Activated naive CD8-positive, alpha-beta T cell treated with anti-CD3 and anti-CD28 coated beads, Interleukin-2, amount 50 U/mL, for 16 hours (primary cell): ENCODE results near the gene LMNB1.
A peak's percentile ranks its signal among the peaks of the same experiment; 100 is the strongest.
"Not testable (repeated sequence)": the region's sequence is repeated elsewhere in the genome, so short reads cannot be mapped to it uniquely, and the experiment has no call there.

ENCODE experiments used
- DNase-seq: peaks from one replicate; pipeline ENCODE4 v3.0.0-alpha.2; 2020; ENCODE audit warnings: low read depth, low spot score

LMNB1 gene

DNA sequence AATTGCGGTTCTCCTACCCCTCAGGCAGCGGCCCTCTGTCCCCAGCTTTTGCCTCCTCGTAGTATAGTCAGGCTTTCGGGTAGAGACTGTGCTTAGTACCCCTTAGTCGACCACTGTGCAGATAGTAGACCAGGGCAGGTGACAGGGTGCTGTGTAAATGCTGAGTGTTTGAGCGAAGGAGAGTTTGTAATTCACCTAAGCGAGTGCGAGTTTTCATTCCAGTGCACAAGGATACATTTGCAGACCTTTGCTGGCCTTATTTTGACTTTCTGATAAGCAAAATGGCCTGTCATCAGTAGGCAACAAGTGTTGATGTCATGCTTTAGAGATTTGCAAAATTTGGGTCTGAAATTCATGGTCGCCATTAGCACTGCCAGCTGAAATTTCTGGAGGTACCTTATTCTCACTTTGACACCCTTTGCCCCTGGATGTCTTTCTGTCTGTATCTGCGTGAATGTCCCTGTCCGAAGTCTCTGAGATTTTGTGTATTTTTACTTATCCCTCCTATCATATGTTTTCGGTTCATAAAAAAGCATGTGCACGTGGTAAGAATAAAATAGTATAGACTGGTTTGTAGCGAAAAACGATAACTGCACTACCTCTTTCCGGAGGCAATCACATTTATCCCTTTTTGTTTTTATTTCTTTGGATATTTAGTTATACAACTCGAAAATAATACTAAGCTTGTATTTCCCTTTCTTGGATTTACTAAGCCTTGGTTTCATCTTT, 1.9 kb downstream of the LMNB1 start:
- no peak for DNase-seq

DNA sequence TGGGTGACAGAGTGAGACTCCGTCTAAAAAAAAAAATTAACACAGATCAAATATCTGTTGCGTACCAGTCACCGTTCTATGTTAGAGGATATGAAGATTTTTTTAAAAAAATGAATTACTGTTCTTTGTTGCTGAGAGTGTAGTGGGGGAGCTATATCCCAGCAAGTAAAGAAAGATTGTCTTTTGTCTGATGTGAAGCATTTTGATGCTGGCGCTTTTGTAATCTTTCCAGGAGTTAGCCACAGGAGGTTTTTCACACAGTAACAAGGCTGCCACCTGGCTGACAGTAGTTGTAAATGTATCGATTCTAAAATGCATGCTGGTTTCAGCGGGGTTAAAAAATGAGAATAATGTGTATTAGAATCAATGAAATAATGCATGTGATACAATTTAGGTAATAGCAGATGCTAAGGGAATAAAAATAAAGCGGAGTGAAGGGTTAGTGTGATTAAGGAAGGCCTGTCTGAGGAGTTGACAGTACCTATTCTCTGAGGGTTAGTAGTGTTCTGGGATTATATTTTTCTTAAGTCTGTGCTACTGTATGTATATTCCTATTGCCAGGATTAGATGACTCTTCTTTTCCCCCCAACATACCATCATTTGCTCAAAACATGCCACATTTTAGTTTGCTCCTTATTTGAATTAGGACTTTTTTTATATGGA, 3.4 kb downstream of the LMNB1 start:
- DNase-seq: peak; percentile 13

DNA sequence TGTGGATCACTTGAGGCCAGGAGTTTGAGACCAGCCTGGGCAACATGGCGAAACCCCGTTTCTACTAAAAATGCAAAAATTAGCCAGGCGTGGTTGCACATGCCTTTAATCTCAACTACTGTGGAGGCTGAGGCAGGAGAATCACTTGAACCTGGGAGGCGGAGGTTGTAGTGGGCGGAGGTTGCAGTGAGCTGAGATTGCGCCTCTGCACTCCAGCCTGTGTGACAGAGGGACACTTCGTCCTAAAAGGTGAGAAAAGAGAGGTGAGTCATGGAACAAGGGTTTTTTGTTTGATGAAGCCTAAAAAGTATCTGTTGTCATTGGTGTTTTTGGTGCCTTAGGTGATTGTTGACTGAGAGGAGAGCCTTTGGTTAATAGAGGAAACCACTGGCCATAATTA, 11.5 kb downstream of the LMNB1 start:
- not testable (repeated sequence) for DNase-seq

DNA sequence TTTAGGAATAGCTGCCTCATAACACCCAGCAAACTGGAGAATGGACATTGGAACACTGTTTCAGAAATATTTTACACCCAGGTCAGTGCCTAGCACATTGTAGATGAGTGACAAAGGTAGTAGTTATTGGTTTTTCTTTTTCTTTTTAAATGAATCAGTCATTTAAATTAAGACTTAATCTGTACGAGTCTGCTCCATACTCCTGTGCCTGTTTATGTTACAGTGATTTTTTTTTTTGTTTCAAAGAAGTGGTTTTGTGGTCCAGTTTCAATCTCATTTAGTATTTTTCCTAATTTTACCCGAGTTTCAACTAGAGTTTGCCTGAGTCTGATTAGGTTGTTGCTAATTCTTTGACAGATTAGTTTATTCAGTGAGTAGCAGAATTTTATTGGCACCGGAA, 16.2 kb downstream of the LMNB1 start:
- DNase-seq: no peak

DNA sequence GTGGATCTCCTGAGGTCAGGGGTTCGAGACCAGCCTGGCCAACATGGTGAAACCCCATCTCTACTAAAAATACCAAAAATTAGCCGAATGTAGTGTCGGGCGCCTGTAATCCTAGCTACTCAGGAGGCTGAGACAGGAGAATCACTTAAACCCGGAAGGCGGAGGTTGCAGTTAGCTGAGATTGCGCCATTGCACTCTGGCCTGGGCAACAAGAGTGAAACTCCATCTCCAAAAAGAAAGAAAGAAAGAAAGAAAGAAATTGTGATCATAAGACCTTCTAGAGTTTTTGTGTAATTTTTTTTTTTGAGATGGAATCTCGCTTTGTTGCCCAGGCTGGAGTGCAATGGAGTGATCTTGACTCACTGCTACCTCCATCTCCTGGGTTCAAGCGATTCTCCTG, 16.7 kb downstream of the LMNB1 start:
- DNase-seq: not testable (repeated sequence)

DNA sequence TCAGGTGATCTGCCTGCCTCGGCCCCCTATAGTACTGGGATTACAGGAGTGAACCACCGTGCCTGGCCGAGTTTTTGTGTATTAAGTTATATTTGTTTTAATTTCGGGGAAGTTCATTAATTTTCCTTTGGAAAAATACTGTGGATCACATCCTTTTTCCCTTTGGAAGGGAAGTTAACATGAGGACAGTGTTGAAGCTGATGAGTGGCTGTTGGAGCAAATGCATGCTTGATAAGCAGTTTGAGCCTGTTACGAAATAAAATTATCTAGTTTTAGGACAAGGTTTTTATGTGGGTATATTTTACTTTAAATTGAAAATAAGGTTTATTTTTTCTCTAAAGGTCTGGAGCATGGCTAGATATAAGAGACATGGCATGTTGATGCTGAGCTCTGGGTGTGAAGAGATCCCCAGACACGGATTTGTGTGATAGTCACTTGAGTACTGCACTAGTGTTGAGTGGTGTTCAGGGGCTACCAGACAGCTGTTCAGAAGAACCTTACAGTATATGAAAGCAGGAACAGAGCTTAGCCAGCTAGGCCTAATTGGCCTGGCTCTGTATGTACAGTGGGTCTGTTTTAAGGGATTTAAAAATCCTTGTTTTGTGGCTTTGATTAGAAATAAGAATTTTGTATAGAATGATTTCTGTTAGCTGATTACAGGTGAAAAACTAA, 17.4 kb downstream of the LMNB1 start:
- no peak for DNase-seq

DNA sequence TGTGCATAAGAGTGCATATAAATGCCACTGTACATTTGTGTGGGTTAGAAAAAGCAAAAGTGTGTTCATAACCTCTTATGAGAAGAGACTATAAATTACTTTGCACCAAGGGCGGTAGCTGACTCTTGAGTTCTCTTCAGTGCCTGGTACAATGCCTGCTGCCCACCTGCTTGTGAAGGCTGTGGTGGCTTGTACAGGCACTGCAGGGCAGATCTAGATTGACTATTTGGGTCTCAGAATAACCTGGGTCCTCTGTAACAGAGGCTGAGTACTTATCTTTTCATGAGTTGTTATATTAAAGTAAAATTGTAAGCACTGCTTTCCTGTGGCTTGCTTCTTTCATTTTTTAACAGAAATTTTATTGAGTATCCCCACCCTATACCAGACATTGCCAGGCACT, 22.8 kb downstream of the LMNB1 start:
- no peak for DNase-seq

DNA sequence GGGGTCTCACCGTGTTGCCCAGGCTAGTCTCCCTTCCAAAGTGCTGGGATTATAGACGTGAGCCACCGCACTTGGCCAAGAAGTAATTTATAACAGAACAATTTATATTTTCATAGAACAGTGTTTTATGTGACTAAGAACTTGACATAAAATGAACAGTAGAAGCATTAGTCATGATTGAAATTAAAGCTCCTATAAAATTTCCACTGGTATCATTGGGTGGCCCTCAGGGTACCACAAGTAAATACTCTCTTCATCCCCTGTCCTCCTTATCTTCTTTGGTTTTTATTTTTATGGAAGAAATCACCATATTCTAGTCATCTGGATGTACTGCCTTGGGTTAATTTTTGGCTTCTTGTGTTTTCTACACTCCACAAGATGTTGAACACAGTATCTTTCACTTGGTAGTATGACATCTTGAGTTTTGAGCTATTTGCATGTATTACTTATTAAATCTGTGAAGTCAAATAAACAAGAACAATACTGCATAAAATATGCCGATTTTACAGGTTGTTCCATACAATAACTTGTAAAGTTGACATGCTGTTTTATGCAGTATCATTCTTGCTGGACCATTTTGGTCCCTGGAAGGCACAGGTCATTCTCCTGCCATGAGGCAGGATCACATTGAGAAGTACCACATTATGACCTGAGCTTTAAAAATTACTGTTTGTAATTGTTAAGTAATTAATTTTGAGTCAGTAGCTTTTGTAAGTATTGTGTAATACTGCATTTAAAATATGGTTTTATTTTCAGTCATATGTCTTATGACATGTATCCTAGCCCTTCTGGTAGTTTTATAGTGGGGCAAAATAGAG, 24.4 kb downstream of the LMNB1 start:
- no peak for DNase-seq

DNA sequence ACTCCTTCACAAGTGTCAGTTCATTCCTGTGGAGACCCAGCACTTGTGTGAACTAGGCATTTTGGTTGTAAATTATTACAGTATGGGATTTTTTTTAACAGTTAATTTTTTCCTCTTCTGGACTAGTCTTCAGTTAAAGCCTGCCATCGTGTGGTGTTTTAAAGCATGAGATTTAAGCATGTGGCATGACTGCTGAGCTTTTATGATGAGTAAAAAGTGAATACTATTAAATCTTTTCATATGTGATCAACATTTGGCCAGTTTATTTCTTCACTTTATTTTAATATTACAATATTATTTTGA, 25.0 kb downstream of the LMNB1 start:
- DNase-seq: no peak

DNA sequence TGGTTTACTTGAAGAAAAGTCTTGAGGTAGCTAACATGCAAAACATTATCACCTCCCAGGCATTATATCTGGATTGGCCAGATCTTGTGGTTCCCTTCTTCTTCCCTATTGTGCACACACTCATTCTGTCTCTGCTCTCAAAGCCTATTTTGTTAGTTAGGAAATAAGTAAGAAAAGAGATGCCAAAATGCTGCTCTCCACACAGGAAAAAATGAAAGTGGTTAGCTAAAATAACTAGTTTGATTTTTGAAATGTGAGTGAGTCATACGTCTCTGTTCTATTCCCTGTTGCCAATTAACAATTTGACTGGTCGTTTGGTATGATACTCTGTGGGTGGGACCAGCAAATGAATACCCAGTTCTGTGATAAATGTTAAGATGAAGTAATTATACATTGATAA, 28.1 kb downstream of the LMNB1 start:
- no peak for DNase-seq

DNA sequence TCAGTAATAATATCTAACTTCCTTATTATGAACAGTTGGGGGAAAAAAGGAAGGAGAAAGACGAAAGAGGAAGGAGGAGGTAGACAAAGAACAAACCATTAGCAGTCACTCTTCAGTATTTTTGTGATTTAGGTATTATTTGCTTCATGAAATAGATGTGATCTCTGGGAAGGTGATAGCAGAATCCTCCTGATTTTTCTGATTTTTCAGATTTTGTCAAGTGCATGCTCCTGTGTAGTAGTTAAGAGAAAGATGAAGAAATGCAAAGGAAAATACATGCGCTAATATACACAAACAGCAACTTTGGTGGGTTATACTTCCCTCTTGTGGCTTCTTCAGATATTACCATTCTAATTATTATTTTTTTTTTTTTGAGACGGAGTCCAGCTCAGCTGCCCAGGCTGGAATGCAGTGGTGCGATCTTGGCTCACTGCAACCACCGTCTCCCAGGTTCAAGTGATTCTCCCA, 31.6 kb downstream of the LMNB1 start:
- DNase-seq: no peak

DNA sequence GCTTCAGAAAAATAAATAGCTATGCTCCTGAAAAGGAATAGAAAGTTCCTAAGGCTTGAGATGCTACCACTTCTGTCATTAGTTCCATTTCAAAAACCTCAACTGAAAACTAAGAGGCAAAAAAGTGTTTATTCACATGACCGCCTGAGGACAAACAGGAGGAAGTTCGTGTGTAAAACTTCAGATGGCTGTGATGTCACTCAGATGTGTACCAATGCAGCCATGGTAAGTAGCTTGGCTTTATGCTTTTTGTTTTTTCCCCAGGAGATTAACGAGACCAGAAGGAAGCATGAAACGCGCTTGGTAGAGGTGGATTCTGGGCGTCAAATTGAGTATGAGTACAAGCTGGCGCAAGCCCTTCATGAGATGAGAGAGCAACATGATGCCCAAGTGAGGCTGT, 33.0 kb downstream of the LMNB1 start:
- no peak for DNase-seq

DNA sequence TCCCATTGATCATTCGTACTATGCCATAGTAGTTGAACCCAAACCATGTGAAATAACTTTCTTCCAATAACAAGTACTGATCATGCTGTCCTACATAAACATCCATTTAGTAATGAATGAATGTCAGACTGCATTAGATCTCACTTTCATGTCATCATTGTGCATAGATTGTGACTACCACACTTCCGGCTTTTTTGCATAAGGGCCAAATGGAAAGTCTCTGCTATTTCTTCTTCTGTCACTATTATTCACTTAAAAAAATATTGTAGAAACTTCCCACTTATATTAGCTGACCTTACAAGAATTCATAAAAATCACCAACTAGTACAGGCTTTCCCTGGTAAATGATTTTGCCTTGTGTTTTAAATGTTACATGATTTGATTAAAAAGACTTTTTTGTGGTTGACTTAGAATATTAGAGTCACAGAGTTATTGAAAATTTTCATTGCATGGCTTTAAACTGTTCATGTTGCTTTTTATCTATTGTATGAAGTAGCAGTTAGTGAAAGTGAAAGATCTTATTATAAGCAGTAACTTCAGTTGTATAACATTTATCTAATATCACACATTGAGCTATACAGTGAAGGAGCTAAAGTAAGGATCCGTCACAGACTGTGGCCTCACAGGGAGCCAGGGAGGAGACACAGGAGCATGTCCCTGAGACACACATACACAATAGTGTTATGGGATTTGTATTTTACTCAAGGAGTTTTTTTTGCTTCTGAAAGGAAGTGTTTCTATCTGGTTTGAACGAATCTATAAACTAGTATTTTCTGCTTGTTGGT, 33.9 kb downstream of the LMNB1 start:
- no peak for DNase-seq

DNA sequence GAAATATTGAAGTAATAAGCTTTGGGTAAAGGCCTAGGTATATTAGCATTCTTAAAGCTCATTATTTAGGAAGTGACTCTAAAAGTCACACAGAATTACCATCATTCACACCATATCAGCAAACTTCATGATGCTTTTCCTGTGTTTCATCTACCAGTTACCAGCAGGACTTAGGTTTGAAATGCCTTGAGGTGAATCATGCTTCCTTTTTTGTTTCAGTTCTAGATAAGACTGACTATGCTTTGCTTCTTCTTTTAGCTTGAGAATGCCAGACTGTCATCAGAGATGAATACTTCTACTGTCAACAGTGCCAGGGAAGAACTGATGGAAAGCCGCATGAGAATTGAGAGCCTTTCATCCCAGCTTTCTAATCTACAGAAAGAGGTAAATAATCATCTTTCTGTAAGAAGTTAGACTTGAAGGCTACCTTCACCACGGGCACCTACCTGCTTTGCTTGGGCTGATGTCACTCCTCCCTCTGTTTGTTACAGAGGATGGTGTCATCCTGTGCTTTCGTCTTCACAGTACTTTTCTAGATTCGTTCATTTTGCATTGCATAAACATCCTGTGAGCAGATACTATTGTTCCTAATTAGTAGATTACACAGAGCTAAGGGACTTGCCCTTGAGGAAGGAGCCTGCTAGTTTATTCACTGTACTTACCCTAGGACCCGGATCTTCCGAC, 34.7 kb downstream of the LMNB1 start:
- no peak for DNase-seq

DNA sequence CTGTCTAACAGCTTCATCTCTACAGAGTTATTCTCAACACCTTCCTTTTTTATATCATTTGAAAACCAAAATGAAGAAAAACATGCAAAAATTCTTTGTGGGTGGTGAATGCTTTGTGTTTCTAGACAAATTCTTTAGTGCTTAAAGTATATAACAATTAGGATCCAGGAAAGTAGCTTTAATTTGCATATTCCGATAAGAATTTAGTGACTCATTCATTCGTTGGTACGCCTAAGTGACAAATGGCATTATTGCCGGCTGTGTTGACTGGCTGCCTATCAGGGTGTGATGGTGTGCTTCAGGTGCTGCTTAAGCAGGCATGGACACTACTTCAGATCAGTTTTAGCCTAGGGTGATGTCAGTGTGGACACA, 35.2 kb downstream of the LMNB1 start:
- no peak for DNase-seq

DNA sequence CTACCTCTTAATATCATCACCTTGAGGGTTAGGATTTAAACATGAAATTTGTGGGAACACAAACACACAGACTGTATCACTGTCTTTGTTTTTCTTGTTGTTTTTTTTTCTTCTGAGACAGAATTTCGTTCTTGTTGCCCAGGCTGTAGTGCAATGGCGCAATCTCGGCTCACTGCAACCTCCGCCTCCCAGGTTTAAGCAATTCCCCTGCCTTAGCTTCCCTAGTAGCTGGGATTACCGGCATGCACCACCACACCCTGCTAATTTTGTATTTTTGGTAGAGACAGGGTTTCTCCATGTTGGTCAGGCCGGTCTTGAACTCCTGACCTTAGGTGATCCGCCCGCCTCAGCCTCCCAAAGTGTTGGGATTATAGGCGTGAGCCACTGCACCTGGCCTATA, 36.9 kb downstream of the LMNB1 start:
- not testable (repeated sequence) for DNase-seq

DNA sequence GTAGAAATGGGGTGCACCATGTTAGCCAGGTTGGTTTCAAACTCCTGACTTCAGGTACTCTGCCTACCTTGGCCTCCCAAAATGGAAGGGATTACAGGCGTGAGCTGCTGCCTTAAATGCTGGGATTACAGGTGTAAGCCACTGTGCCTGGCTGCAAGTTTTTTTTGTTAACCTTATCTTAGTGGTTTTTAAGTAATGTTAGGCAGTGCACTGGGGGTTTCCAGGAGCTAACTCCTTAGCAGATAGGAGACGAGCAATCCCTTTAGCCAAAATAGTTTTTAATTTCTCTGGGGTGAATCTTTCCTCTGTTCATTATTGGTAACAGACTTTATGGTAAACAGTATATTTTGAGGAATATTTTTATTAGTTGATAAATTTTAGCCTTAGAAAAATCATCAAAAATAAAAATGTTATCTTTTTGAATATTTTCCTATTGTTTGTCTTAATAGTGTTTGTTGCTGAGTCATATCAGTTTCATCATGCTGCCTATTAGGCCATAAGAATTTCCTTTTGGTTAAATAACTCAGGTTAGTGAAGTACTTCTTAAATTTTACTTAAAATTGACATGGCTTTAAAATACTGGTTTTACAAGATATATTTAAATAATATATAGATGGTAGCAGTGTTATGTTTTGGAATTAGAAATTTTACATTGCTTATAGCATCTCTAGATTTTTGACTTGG, 37.9 kb downstream of the LMNB1 start:
- DNase-seq: no peak

DNA sequence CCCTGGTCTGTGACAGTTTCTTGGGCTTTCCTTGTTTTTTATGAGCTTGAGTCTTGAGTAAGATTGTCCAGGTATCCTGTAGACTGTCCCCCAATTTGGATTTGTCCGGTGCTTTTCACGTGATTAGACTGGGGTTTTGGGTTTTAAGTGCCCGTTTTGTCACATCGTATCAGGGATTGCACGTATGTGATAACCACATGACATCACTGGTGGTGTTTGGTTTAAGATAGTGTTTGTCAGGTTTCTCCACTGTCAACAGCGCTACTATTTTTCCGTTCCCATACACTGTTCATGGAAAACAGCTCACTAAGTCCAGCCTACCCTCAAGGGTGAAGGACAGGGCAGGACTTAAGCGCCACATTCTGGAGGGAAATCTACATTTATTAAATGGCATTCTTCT, 39.7 kb downstream of the LMNB1 start:
- DNase-seq: no peak

DNA sequence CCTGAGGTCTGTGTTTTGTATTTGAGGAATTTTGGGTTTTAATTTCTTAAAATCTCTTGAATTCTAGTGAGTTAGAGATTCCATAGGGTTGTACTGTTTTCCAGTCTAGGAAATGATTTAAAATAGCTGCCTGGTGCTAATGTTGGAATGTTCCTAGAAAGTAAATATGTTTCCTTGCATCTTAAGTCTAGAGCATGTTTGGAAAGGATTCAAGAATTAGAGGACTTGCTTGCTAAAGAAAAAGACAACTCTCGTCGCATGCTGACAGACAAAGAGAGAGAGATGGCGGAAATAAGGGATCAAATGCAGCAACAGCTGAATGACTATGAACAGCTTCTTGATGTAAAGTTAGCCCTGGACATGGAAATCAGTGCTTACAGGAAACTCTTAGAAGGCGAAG, 41.8 kb downstream of the LMNB1 start:
- no peak for DNase-seq

DNA sequence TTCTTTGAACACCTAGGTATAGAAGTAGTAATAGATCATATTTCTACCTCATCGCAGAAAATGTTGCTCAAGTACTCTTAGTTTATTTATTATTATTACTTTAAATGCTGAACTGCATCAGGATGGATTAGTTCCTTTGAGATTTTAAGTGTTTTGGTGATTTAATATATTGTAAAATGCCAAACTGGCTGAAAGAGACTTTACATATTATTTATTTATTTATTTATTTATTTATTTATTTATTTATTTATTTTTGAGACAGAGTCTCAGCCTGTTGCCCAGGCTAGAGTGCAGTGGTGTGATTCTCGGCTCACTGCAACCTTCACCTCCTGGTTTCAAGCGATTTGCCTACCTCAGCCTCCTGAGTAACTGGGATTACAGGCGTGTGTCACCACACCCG, 42.3 kb downstream of the LMNB1 start:
- no peak for DNase-seq
